ENCODE measurements around the gene ADAMTS16.
"Not testable (repeated sequence)": the region's sequence is repeated elsewhere in the genome, so short reads cannot be mapped to it uniquely, and the experiment has no call there.

ADAMTS16 gene

GRCh38 chr5:5139777-5140478 is at the start of gene ADAMTS16:
Gene ADAMTS16, plus strand, starts transcription at chr5:5140330. Its CDS starts 138 bp downstream, at chr5:5140468.
- DNase-seq = no peak

- no peak for DNase-seq
Observed at GRCh38 chr5:5092149-5092548, 48.0 kb upstream of the ADAMTS16 start.

GRCh38 chr5:5100635-5101034 is 39.5 kb upstream of the ADAMTS16 start:
- no peak for DNase-seq

- DNase-seq = no peak
Observed at GRCh38 chr5:5101676-5102075, 38.5 kb upstream of the ADAMTS16 start.

GRCh38 chr5:5103245-5103644 is 36.9 kb upstream of the ADAMTS16 start:
- no peak for DNase-seq

- no peak for DNase-seq
Observed at GRCh38 chr5:5104550-5104949, 35.6 kb upstream of the ADAMTS16 start.

GRCh38 chr5:5105531-5105930 is 34.6 kb upstream of the ADAMTS16 start:
- DNase-seq = no peak

GRCh38 chr5:5116956-5117355 is 23.2 kb upstream of the ADAMTS16 start:
- no peak for DNase-seq

GRCh38 chr5:5122776-5123175 is 17.4 kb upstream of the ADAMTS16 start:
- DNase-seq = no peak

- no peak for DNase-seq
Observed at GRCh38 chr5:5124231-5124630, 15.9 kb upstream of the ADAMTS16 start.

GRCh38 chr5:5126444-5126843 is 13.7 kb upstream of the ADAMTS16 start:
- DNase-seq = no peak

GRCh38 chr5:5128766-5129165 is 11.4 kb upstream of the ADAMTS16 start:
- DNase-seq = no peak

- no peak for DNase-seq
Observed at GRCh38 chr5:5132234-5132633, 7.9 kb upstream of the ADAMTS16 start.

GRCh38 chr5:5132693-5133295 is 7.3 kb upstream of the ADAMTS16 start:
- DNase-seq = no peak

GRCh38 chr5:5134107-5134506 is 6.0 kb upstream of the ADAMTS16 start:
- no peak for DNase-seq

- DNase-seq = no peak
Observed at GRCh38 chr5:5135957-5136676, 4.0 kb upstream of the ADAMTS16 start.

GRCh38 chr5:5137851-5138250 is 2.3 kb upstream of the ADAMTS16 start:
- DNase-seq = not testable (repeated sequence)

GRCh38 chr5:5139336-5139776 is 774 bp upstream of the ADAMTS16 start:
- no peak for DNase-seq

GRCh38 chr5:5140479-5141338 is 579 bp downstream of the ADAMTS16 start:
- no peak for DNase-seq

GRCh38 chr5:5141339-5141599 is 1.1 kb downstream of the ADAMTS16 start:
- DNase-seq = no peak

- no peak for DNase-seq
Observed at GRCh38 chr5:5141625-5142525, 1.7 kb downstream of the ADAMTS16 start.

GRCh38 chr5:5144441-5144840 is 4.3 kb downstream of the ADAMTS16 start:
- DNase-seq = no peak
